IgD-negative memory B cell (primary cell): ENCODE measurements around the gene NAT16. TPM values are rescaled to one million over a fixed set of nuclear protein-coding genes. Genes with fewer than 3 reads are reported as not detected.
"Not testable (repeated sequence)": the region's sequence is repeated elsewhere in the genome, so short reads cannot be mapped to it uniquely, and the experiment has no call there.

Experiments used
- H3K27ac Mint-ChIP-seq, 3 donors: one replicate each; pipeline ENCODE4 v1.8.0; 2020 to 2022; ENCODE audit warnings: mild to moderate bottlenecking in 3 of 3, mixed read lengths in 3 of 3, moderate library complexity in 1 of 3
- H3K27me3 Mint-ChIP-seq: one replicate; pipeline ENCODE4 v1.8.0; 2021; ENCODE audit warnings: mixed read lengths
- H3K36me3 Mint-ChIP-seq: one replicate; pipeline ENCODE4 v1.8.0; 2020; ENCODE audit warnings: mild to moderate bottlenecking, mixed read lengths
- H3K4me1 Mint-ChIP-seq, 3 donors: one replicate each; pipeline ENCODE4 v1.8.0; 2020 to 2022; ENCODE audit warnings: mixed read lengths in 3 of 3, mild to moderate bottlenecking in 1 of 3
- H3K4me3 Mint-ChIP-seq, 4 donors: one replicate each; pipeline ENCODE4 v1.8.0; 2020 to 2022; ENCODE audit warnings: mild to moderate bottlenecking in 4 of 4, mixed read lengths in 4 of 4, moderate library complexity in 3 of 4
- H3K9me3 Mint-ChIP-seq, 3 donors: one replicate each; pipeline ENCODE4 v1.8.0; 2020 to 2021; ENCODE audit warnings: mixed read lengths in 3 of 3, mild to moderate bottlenecking in 1 of 3
- polyA plus RNA-seq: library from polyadenylated mRNA; unstranded; fragments of 300-500 nt; fragmentation: Illumina TruSeq; gene quantifications from one replicate; pipeline ENCODE4 v1.2.3, GENCODE V29; 2021

The NAT16 gene
- polyA plus RNA-seq, 1 donor from 2014 or later = not detected

- peak overlapping the region in 2 of 3 donors; percentile 71 to 83 for H3K27ac Mint-ChIP-seq
These were observed 41.8 kb downstream of the NAT16 start for GRCh38 chr7:101138213-101138870.

DNA sequence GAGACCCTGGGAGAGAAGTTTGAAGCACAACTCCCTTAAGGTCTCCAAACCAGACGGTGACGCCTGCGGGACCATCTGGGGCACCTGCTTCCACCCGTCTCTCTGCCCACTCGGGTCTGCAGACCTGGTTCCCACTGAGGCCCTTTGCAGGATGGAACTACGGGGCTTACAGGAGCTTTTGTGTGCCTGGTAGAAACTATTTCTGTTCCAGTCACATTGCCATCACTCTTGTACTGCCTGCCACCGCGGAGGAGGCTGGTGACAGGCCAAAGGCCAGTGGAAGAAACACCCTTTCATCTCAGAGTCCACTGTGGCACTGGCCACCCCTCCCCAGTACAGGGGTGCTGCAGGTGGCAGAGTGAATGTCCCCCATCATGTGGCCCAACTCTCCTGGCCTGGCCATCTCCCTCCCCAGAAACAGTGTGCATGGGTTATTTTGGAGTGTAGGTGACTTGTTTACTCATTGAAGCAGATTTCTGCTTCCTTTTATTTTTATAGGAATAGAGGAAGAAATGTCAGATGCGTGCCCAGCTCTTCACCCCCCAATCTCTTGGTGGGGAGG is 42.4 kb downstream of the NAT16 start:
- peak overlapping the region in 1 of 3 donors; percentile 71 for H3K27ac Mint-ChIP-seq
- no peaks in the 10 kb centered on the region for H3K36me3 Mint-ChIP-seq
- H3K4me3 Mint-ChIP-seq = peak overlapping the region in 1 of 4 donors; percentile 49
- H3K4me1 Mint-ChIP-seq = peaks cover 0 to 2% (median 1%) of the 10 kb centered on the region in 3 donors
- peaks cover 32% of the 10 kb centered on the region for H3K27me3 Mint-ChIP-seq
- no peaks in the 10 kb centered on the region for H3K9me3 Mint-ChIP-seq

More at GRCh38 chr7:101138213-101138870, 41.8 kb downstream of the NAT16 start:
- peak overlapping the region in 1 of 4 donors; percentile 49 for H3K4me3 Mint-ChIP-seq
- no peaks in the 10 kb centered on the region for H3K36me3 Mint-ChIP-seq
- H3K4me1 Mint-ChIP-seq = peaks cover 0 to 2% (median 1%) of the 10 kb centered on the region in 3 donors
- H3K9me3 Mint-ChIP-seq = no peaks in the 10 kb centered on the region
- peaks cover 28% of the 10 kb centered on the region for H3K27me3 Mint-ChIP-seq

DNA sequence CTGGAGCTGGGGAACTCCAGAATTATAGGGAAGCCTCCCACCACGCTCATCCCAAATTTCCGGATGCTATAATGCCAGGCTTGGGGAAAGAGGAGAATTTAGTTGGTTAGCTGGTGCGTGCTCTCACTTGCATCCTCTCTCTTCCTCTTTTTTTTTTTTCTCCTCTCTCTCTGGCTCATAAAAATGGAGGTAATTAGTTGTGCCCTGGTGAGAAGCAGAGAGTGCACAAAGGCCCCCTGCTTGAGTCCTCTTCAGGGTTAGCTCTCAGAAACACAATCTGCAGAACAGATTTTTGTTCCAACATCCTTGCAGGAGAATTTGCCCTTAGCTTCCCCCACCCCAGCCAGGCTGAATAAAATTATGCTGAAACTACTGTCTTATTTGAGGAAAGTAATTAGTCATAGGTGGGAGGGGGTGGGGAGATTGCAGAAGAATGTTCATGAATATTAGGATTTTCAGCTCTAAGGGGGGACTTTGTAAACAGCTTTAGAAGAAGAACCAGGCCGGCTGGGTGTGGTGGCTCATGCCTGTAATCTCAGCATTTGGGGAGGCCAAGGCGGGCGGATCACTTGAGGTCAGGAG is 45.6 kb downstream of the NAT16 start:
- Mint-ChIP-seq H3K9me3 (no peaks in the 10 kb centered on the region), H3K4me3 (no peak overlapping the region), H3K4me1 (peaks cover 0 to 1% (median 0%) of the 10 kb centered on the region in 3 donors), H3K36me3 (no peaks in the 10 kb centered on the region), H3K27ac (no peak overlapping the region), H3K27me3 (peaks cover 38% of the 10 kb centered on the region)

DNA sequence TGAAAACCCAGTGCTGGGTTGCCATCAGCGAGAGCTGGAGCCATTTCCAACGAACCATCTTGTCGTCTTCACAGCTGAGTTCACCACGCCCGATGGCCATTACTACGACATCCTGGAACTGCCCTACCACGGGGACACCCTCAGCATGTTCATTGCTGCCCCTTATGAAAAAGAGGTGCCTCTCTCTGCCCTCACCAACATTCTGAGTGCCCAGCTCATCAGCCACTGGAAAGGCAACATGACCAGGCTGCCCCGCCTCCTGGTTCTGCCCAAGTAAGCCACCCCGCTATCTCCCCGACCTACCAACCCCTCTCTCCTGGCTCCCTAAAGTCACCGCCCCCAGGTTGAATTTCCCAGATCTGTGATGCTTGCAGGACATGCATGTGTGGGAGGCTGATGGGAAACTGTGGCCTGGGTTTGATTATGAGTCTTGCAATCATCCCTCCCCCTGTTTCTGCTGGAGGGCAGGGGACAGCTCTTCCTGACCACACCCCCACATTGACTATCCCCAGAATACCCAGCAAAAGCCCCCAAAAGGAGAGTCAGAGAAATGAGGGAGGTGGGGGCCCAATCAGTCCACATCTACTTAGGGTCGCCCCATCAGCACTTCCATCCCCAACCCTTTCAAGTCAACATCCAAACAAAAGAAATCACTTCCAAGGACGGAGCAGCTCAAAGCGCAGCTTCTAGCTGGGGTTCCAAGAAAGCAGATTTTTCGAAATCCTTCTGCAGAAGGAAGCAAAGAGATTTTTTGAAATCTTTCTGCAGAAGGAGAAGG is 46.3 kb downstream of the NAT16 start:
- H3K9me3 Mint-ChIP-seq = no peaks in the 10 kb centered on the region
- peak overlapping the region in 1 of 3 donors; percentile 43 for H3K27ac Mint-ChIP-seq
- no peak overlapping the region for H3K4me3 Mint-ChIP-seq
- no peaks in the 10 kb centered on the region for H3K36me3 Mint-ChIP-seq
- peaks cover 38% of the 10 kb centered on the region for H3K27me3 Mint-ChIP-seq
- peaks cover 0 to 1% (median 0%) of the 10 kb centered on the region in 3 donors for H3K4me1 Mint-ChIP-seq

DNA sequence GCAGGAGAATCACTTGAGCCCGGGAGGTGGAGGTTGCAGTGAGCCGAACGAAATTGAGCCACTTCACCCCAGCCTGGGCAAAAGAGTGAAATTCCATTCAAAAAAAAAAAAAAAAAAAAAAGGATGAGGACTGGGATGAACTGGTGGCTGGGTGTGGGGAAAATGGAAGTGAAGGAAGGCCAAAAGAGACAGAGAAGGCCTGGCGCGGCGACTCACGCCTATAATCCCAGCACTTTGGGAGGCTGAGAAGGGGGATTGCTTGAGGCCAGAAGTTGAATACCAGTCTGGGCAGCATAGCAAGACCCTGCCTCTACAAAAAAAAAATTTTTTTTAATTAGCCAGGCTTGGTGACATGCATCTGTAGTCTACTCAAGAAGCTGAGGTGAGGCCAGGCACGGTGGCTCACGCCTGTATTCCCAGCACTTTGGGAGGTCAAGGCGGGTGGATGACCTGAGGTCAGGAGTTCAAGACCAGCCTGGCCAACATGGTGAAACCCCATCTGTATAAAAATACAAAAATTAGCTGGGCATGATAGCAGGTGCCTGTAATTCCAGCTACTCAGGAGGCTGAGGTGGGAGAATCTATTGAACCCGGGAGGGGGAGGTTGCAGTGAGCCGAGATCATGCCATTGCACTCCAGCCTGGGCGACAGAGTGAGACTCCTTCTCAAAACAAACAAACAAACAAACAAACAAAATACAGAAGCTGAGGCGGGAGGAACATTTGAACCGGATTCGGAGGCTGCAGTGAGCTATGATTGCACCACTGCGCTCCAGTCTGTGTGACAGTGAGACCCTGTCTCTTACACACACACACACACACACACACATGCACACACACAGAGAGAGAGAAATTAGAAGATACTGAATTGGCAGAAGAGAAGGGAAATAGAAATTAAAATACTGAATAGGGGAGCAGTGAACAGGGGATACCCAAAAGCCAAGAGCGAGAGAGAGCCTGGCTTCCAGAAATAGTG is 47.2 kb downstream of the NAT16 start:
- Mint-ChIP-seq H3K27me3 (peaks cover 42% of the 10 kb centered on the region), H3K27ac (peak overlapping the region in 1 of 3 donors; percentile 43)
- H3K4me1 Mint-ChIP-seq, H3K9me3 Mint-ChIP-seq, H3K4me3 Mint-ChIP-seq, H3K36me3 Mint-ChIP-seq: not testable (repeated sequence)

DNA sequence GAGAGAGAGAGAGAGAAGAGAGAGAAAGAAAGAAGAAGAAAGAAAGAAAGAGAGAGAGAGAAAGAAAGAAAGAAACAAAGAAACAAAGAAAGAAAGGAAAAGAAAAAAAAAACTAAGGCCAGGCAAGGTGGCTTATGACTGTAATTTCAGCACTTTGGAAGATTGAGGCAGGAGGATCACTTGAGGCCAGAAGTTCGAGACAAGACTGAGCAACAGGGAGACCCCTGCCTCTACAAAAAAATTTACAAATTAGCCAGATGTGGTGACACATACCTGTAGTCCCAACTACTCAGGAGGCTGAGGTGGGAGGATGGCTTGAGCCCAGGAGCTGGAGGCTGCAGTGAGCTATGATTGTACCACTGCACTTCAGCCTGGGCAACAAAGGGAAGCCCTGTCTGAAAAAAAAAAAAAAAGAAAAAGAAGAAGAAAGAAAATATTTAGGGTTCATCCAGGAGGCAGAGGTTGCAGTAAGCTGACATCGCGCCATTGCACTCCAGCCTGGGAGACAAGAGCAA is 50.4 kb downstream of the NAT16 start:
- Mint-ChIP-seq H3K4me1 (peaks cover 12 to 15% (median 13%) of the 10 kb centered on the region in 3 donors), H3K27me3 (peaks cover 41% of the 10 kb centered on the region), H3K36me3 (no peaks in the 10 kb centered on the region), H3K9me3 (no peaks in the 10 kb centered on the region), H3K4me3 (no peak overlapping the region), H3K27ac (peak overlapping the region in 1 of 3 donors; percentile 9)

- Mint-ChIP-seq H3K4me3 (no peak overlapping the region), H3K27me3 (peaks cover 34% of the 10 kb centered on the region), H3K27ac (peak overlapping the region in 1 of 3 donors; percentile 57), H3K9me3 (no peaks in the 10 kb centered on the region), H3K4me1 (peaks cover 12 to 15% (median 13%) of the 10 kb centered on the region in 3 donors), H3K36me3 (no peaks in the 10 kb centered on the region)
These were observed 51.9 kb downstream of the NAT16 start for GRCh38 chr7:101128040-101128834.

DNA sequence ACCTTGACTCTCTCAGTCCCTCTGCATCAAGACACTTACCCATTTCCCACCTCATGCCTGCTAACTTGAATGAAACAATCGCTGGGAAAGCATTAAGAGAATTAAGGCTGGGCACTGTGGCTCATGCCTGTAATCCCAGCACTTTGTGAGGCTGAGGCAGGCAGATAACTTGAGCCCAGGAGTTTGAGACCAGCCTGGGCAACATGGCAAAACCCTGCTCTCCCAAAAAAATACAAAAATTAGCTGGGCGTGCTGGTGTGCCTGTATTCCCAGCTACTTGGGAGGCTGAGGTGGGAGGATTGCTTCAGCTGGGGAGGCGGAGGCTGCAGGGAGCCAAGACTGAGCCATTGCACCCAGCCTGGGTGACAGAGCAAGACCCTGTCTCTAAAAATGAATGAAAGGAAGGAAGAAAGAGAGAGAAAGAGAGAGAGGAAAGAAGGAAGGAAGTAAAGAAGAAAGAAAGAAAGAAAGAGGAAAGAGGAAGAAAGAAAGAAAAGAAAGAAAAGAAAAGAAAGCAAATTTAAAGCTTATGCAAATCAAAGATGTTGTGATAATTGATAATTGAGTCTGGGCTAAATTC is 52.5 kb downstream of the NAT16 start:
- peak overlapping the region; percentile 2 to 57 (median 14) for H3K27ac Mint-ChIP-seq
- no peaks in the 10 kb centered on the region for H3K36me3 Mint-ChIP-seq
- peaks cover 32% of the 10 kb centered on the region for H3K27me3 Mint-ChIP-seq
- peak overlapping the region in 2 of 4 donors; percentile 52 to 69 for H3K4me3 Mint-ChIP-seq
- H3K4me1 Mint-ChIP-seq = peaks cover 13 to 15% (median 13%) of the 10 kb centered on the region in 3 donors
- H3K9me3 Mint-ChIP-seq = no peaks in the 10 kb centered on the region

DNA sequence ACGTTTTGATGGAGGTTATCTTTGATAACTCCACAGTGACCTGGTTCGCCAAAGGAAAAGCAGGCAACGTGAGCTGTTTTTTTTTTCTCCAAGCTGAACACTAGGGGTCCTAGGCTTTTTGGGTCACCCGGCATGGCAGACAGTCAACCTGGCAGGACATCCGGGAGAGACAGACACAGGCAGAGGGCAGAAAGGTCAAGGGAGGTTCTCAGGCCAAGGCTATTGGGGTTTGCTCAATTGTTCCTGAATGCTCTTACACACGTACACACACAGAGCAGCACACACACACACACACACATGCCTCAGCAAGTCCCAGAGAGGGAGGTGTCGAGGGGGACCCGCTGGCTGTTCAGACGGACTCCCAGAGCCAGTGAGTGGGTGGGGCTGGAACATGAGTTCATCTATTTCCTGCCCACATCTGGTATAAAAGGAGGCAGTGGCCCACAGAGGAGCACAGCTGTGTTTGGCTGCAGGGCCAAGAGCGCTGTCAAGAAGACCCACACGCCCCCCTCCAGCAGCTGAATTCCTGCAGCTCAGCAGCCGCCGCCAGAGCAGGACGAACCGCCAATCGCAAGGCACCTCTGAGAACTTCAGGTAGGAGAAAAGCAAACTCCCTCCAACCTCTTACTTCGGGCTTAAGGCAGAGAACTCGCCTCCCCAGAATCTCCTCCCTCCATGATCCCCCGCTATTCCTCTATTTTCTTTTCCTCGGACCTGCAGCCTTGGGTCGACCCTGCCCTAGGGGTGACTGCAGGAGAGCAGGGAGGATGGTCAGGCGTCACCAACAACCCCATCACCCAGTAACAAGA is 53.2 kb downstream of the NAT16 start, which contains the start of gene SERPINE1:
SERPINE1 (plus strand) TSS at position 454 of the 809 bp plus-strand sequence. CDS start 1,290 bp downstream, outside the sequence.
- Mint-ChIP-seq H3K27me3 (peaks cover 35% of the 10 kb centered on the region), H3K4me1 (peaks cover 15 to 20% (median 16%) of the 10 kb centered on the region in 3 donors), H3K4me3 (peak within 1 kb of the TSS in 2 of 4 donors; percentile 52 to 73), H3K36me3 (no peaks in the 10 kb centered on the region), H3K9me3 (no peaks in the 10 kb centered on the region), H3K27ac (peak within 1 kb of the TSS; percentile 2 to 57 (median 14))

GRCh38 chr7:101125989-101126650 is 54.0 kb downstream of the NAT16 start:
- peaks cover 32% of the 10 kb centered on the region for H3K27me3 Mint-ChIP-seq

DNA sequence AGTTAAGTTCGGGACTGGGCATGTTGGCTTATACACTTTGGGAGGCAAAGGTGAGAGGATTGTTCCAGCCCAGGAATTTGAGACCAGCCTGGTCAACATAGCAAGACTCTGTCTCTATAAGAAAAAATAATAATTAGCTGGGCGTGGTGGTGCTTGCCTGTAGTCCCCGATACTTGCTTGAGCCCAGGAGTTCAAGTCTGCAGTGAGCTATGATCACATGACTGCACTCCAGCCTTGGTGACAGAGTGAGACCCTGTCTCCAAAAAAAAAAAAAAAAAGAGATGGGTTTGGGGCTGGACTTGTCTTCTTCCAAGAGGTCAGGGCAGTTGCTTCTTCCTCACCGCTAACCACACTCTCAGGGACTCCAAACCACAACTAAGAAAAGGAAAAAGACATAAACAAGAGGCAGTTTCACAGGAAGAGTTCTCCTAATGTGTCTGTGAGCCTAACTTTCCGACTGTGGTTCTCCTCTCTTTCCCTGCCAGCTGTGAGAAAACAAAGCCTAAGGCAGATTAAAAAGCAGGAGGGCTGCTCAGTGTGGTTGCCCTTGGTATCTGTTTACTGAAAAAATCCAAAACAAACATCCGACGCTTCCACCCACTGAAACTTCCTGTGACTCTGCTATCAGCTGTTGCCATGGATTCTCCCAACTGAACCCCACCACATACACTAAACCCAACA is 55.6 kb downstream of the NAT16 start:
- H3K9me3 Mint-ChIP-seq = no peaks in the 10 kb centered on the region
- no peak overlapping the region for H3K27ac Mint-ChIP-seq
- peaks cover 15 to 21% (median 17%) of the 10 kb centered on the region in 3 donors for H3K4me1 Mint-ChIP-seq
- peak overlapping the region in 2 of 4 donors; percentile 33 to 82 for H3K4me3 Mint-ChIP-seq
- no peaks in the 10 kb centered on the region for H3K36me3 Mint-ChIP-seq
- peaks cover 32% of the 10 kb centered on the region for H3K27me3 Mint-ChIP-seq

More at GRCh38 chr7:101125989-101126650, 54.0 kb downstream of the NAT16 start:
- Mint-ChIP-seq H3K9me3 (no peaks in the 10 kb centered on the region), H3K27ac (peak overlapping the region; percentile 2 to 20 (median 10)), H3K4me3 (peak overlapping the region in 1 of 4 donors; percentile 73), H3K36me3 (no peaks in the 10 kb centered on the region), H3K4me1 (peaks cover 15 to 21% (median 17%) of the 10 kb centered on the region in 3 donors)
